Measurements from ENCODE around the gene PTPRN2. TPM values are rescaled to one million over a fixed set of nuclear protein-coding genes. Genes with fewer than 3 reads are reported as not detected.

The PTPRN2 gene
- total RNA-seq, 1 donor = 0.09 TPM

DNA sequence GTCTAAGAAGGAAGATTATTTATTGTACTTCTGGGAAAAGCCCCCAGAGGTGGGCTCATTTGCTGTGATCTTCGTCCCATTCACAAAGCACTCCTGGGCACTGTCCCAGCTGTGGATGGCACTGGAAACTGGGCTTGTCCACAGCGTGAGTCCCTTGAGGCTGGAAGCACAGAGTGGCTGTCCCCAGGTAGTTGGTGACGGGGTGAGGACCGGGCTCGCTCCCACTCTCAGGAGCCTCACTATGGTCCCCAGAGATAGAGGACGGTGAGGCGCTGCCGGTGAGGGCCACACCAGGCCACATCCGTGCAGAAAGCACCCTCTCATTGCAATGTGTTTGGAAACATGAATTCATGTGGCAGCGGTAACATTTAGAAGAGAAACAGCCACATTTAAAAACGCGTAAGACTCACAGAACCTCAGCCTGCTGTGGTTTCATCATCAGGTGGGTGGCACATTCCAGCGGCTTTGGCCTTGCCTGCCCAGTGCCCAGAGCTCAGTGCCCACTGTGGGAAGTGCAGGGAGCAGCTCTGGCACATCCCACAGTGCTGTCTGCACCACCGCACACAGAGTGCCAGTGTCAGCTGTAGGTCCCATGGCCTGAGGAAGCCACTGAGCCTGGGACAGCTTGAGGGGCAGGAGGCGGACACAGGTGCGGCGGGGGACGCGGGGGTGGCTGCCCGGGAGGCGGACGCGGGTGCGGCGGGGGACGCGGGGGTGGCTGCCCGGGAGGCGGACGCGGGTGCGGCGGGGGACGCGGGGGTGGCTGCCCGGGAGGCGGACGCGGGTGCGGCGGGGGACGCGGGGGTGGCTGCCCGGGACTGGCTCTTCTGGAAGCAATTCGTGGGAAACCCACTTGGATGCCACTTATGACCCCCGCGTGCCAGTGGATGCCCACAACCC lies 801.0 kb downstream of the PTPRN2 start:
- no peak overlapping the region for H3K4me3 ChIP-seq (ENCODE audit: low read depth, low read length)
- no peak for DNase-seq (ENCODE audit: low read depth)
- TF ChIP-seq, protein P1, sequence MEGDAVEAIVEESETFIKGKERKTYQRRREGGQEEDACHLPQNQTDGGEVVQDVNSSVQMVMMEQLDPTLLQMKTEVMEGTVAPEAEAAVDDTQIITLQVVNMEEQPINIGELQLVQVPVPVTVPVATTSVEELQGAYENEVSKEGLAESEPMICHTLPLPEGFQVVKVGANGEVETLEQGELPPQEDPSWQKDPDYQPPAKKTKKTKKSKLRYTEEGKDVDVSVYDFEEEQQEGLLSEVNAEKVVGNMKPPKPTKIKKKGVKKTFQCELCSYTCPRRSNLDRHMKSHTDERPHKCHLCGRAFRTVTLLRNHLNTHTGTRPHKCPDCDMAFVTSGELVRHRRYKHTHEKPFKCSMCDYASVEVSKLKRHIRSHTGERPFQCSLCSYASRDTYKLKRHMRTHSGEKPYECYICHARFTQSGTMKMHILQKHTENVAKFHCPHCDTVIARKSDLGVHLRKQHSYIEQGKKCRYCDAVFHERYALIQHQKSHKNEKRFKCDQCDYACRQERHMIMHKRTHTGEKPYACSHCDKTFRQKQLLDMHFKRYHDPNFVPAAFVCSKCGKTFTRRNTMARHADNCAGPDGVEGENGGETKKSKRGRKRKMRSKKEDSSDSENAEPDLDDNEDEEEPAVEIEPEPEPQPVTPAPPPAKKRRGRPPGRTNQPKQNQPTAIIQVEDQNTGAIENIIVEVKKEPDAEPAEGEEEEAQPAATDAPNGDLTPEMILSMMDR (IDR thresholded peaks at IDR 0.05; ENCODE audit: insufficient read depth, low read length) = no peak

DNA sequence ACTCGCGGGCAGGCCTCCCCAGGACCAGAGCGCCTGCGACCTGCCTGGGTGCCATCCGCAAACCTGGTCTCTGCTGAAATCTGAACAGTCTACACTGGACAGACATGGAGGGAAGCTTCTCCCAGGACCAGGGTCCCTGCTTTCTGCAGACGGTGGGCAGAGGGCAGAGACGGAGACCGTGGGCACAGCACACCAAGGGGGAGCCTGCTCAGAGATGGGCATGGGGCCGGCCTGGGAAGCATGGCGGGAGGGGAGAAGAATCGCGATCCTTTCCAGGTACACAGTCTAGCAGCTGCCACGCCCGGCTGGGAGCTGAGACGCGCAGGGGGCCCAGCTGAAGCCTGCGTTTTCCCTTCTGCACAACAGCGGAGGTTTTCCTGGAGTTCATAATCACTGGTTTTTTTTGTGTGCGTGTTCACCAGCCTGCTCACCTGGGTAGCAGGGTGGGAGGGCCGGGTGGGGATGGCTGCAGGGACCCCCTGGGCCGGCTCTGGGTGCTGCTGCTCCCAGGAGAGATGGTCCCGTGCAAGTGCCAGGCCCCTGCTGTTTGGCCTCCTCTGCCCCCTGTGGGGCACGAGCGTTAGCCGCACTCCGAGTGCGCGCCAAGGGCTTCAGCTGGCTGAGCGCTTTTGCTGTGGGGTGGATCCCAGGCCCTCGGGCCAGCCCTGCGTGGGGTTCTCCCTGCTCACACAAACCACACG lies 802.0 kb downstream of the PTPRN2 start:
- no peak for DNase-seq (ENCODE audit: low read depth)
- H3K4me3 ChIP-seq (ENCODE audit: low read depth, low read length) = no peak overlapping the region
- TF ChIP-seq, protein P1 (IDR thresholded peaks at IDR 0.05; ENCODE audit: insufficient read depth, low read length) = no peak

DNA sequence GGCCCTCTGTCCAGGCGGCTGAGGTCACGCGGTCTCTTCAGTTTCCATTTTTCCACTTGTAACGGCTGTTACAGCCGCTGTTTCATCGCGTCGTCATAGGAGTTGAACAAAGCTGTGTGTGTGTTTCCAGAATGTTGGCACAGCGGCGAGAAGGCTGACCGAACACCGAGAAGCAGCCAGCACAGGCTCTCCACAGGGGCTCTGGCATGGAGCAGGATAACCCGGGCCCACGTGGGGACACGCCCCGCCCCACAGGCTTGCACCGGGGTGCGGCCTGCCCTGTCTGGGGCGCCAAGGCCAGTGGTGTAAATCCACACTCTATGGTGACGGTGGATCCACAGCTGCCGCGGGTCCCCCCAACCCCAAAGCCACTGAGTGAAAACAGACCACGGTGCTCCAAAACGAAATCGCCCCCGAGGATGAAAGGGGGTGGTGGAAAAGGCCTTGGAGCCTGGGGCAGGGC lies 802.6 kb downstream of the PTPRN2 start:
- H3K4me3 ChIP-seq (ENCODE audit: low read depth, low read length) = no peak overlapping the region
- no peak for DNase-seq (ENCODE audit: low read depth)
- TF ChIP-seq, protein P1 (IDR thresholded peaks at IDR 0.05; ENCODE audit: insufficient read depth, low read length) = no peak

DNA sequence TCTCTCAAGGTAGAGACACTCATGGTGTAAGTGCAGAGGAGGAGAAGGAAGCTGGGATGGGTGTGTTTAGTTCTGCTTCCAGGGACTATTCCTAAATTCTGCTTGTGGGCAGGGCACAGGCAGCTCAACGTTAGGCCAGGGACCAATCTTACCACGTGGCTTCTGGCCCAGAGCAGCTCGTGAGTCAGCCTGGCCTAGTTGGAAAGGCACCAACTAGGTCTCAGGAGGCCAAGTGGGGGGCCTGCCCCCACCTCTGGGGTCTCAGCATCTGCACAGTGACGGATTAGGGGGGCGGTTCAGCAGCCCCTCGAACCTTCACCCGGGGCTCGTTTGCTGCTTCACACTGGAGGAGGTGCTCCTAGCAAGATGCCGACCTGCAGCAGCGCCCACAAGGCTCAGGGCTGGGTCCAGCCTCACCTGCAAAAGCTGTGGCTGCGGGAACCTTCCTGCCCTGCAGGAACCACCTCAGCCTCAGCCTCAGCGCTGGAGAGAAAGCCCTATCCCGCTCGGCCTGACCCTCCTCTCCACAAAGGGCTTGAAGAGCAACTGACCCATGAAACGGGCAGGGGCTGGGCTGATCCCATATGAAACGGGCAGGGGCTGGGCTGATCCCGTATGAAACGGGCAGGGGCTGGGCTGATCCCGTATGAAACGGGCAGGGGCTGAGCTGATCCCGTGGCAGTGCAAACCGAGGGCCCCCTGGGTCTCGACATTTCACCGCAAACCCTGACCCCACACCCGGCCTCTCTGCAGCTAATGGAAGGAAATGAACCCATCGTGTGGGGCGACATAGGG lies 803.4 kb downstream of the PTPRN2 start:
- no peak for DNase-seq (ENCODE audit: low read depth)
- H3K4me3 ChIP-seq (ENCODE audit: low read depth, low read length) = no peak overlapping the region
- TF ChIP-seq, protein P1 (IDR thresholded peaks at IDR 0.05; ENCODE audit: insufficient read depth, low read length) = no peak

DNA sequence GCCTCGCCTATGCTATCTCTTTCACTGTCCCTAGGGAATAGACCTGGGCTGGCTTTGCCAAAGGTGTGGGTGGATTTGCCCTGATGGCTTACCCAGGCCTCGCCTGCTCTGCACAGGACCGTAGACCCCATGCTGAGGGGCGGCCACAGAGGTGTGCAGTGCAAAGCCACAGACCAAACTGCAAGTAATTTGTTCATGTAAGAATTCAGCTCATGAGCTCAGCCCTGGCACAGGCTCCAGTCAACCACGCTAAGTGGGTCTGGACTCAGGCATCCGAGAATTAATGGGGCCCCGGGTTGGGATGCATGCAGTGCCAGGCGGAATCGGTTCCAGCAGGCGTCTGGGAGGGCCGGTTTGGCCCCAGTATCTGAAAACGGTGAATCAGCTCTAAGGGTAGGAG lies 805.6 kb downstream of the PTPRN2 start:
- TF ChIP-seq, protein P1 (IDR thresholded peaks at IDR 0.05; ENCODE audit: insufficient read depth, low read length) = no peak

DNA sequence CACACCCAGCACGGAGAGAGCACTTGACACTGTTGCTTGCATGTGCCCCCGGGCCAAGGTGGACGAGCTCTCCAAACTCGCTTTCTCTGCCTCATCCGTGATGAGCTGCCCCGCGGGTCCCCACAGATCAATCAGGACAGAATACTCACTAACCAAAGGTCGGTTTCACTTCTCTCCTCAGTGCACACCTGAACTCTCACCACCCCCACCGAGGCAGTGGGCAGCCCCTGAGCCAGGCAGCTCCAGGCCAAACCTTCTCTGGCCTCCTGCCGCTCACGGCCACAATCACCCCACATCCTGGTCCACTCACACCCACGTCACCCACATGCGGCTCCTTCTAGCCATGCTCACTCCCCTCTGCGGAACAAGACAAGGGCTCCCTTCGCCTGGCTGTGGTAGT lies 806.9 kb downstream of the PTPRN2 start:
- no peak for DNase-seq (ENCODE audit: low read depth)
- TF ChIP-seq, protein P1 (IDR thresholded peaks at IDR 0.05; ENCODE audit: insufficient read depth, low read length) = no peak
- no peak overlapping the region for H3K4me3 ChIP-seq (ENCODE audit: low read depth, low read length)

More for the DNA sequence above, 805.6 kb downstream of the PTPRN2 start:
- H3K4me3 ChIP-seq (ENCODE audit: low read depth, low read length) = no peak overlapping the region
- no peak for DNase-seq (ENCODE audit: low read depth)

Measured in fibroblast of the aortic adventitia (primary cell).